Activated CD4-positive, alpha-beta T cell treated with anti-CD3 and anti-CD28 coated beads, Interleukin-2, amount 10 ng/mL, durations not matched to agents 7 days and 5 days (primary cell): ENCODE results near the gene DNAI1. TPM values are rescaled to one million over a fixed set of nuclear protein-coding genes. Genes with fewer than 3 reads are reported as not detected.

Source experiments
- CTCF ChIA-PET: fragments of 350-600 bp; sonication (Branson Sonifier 250); formaldehyde crosslinking; loops from one replicate; lab custom pipeline; 2021; ENCODE audit warnings: antibody characterized with exemption; lab: Charles Lee
- POLR2A ChIA-PET: fragments of 350-600 bp; sonication (Branson Sonifier 250); formaldehyde crosslinking; loops from one replicate; lab custom pipeline; 2021; ENCODE audit warnings: antibody characterized with exemption; lab: Charles Lee
- DNase-seq: peaks from one replicate; pipeline ENCODE4 v3.0.0-alpha.2; 2020
- H3K27ac Mint-ChIP-seq: one replicate; pipeline ENCODE4 v1.8.0; 2021; ENCODE audit warnings: mild to moderate bottlenecking, moderate library complexity, mixed read lengths
- H3K27me3 Mint-ChIP-seq: one replicate; pipeline ENCODE4 v1.8.0; 2021; ENCODE audit warnings: mixed read lengths
- H3K36me3 Mint-ChIP-seq: one replicate; pipeline ENCODE4 v1.8.0; 2021; ENCODE audit warnings: low read depth, mixed read lengths
- H3K4me1 Mint-ChIP-seq: one replicate; pipeline ENCODE4 v1.8.0; 2021; ENCODE audit warnings: mixed read lengths
- H3K4me3 Mint-ChIP-seq: one replicate; pipeline ENCODE4 v1.8.0; 2021; ENCODE audit warnings: mild to moderate bottlenecking, moderate library complexity, mixed read lengths
- H3K9me3 Mint-ChIP-seq: one replicate; pipeline ENCODE4 v1.8.0; 2021; ENCODE audit warnings: mixed read lengths
- total RNA-seq, 2 experiments: library from RNA; stranded (reverse); gene quantifications; one replicate each; pipeline ENCODE4 v1.2.3, GENCODE V29; 2021

The DNAI1 gene
- total RNA-seq, 2 experiments from 2014 or later: not detected

DNA sequence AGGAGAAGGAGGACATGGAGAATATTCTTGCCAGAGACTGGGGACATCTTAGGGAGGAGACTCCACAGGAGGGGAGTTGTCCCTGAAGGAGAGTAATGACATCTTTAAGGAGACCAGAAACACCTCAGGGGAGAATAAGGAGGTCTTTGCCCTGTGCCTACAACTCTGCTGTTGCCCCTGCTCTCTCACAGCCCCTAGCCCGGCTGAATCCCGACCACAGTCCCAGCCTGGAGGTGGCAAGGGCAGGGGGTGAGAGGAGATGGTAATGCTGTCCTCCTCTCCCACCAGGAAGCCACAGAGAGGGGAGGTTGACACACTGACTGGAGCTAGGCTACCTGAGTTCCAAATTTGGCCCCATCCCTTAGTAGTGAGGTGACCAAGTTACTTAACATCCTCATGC, 94.4 kb downstream of the DNAI1 start:
- H3K36me3 Mint-ChIP-seq: no peaks in the 10 kb centered on the region
- ChIA-PET CTCF (no interaction called here), POLR2A (no interaction called here)
- no peaks in the 10 kb centered on the region for H3K9me3 Mint-ChIP-seq
- no peak overlapping the region for H3K4me3 Mint-ChIP-seq
- no peak for DNase-seq
- H3K27me3 Mint-ChIP-seq: peaks cover 3% of the 10 kb centered on the region
- H3K27ac Mint-ChIP-seq: no peak overlapping the region
- no peaks in the 10 kb centered on the region for H3K4me1 Mint-ChIP-seq

DNA sequence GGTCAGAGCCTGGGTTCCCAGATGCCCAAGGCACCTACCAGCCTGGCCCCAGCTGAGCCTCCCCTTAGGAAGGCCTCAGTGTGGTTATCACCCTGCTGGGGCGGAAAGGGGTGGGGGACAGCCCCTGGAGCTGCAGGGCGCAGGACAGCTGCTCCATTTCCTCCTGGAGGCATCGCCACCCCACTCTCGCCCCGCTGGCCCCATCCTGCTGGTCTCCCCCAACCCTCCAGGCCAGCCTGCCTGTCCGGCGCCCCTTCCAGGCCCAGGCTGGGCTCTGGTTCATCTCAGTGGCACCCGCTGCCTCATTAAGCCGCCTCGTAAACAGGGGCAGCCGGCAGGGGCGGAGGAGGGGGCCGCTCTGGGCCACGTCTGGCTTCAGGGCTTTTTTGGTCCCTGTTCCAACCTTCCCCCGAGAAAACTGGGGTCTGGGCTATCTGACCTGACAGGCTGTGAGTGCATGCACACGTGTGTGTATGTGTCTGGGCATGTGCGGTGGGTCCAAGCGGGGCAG, 95.0 kb downstream of the DNAI1 start:
- Mint-ChIP-seq H3K9me3 (no peaks in the 10 kb centered on the region), H3K27me3 (peaks cover 3% of the 10 kb centered on the region), H3K4me3 (no peak overlapping the region), H3K4me1 (no peaks in the 10 kb centered on the region), H3K27ac (no peak overlapping the region), H3K36me3 (no peaks in the 10 kb centered on the region)
- no peak for DNase-seq
- POLR2A ChIA-PET: no interaction called here
- CTCF ChIA-PET: no interaction called here

DNA sequence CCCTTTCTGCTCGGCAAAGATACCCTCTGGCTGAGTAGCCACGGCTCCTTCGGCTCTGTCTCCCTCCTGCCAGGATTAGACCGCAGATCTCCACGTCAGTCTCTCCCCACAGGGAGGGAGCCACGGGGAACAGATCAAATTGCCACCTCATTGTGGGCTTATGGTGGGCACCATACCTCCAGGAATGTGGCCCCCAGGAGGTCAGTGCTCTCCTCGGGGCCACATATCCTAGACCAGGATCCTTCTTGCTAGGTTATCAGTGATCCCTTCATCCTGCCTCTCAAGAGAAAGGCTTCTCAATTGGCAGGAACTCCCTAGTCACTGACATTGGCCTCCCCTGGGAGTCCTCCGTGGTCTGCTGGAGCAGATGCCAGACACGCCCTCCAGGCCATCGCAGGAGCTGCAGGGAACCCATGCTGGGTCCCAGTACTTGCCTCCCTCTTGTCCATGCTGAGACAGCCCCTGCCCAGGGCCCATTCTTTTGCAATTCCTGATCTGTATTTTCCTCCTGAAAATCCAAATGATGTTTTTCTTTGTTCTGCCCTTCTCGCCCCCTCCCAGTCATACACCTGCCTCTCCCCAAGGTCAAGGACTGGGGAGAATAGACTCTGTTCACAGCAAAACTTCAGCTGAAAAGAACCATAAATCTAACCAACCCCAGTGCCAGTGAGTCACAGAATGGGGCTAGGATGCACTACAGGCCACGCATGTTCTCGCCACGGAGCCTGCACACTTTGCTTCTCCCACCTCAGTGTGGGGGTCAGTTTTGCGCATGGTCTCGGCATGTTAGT, 95.8 kb downstream of the DNAI1 start:
- ChIA-PET POLR2A (no interaction called here), CTCF (interaction anchor here (1.2 kb wide), 1 partner anchor 33 kb away, joined by 3 read pairs; no protein-coding TSS in a partner anchor)
- Mint-ChIP-seq H3K27me3 (peaks cover 3% of the 10 kb centered on the region), H3K4me3 (no peak overlapping the region), H3K27ac (no peak overlapping the region), H3K9me3 (no peaks in the 10 kb centered on the region), H3K36me3 (no peaks in the 10 kb centered on the region), H3K4me1 (no peaks in the 10 kb centered on the region)
- no peak for DNase-seq

DNA sequence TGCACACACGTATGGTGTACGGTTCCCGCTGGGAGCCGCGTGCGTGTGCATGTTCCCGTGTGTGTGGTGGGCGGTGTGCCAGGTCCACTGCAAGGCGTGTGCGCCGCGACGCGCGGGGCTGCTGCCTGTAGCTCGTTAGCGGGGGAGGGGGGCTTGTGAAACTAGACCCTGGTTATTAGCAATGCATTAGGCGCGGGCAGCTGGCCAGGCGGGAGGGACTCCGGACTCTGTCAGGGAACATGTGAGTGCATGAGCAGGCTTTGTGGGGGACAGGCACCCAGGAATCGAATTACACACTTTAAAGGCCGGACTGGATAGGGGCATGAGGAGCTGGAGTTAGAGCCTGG, 96.4 kb downstream of the DNAI1 start:
- Mint-ChIP-seq H3K4me1 (no peaks in the 10 kb centered on the region), H3K36me3 (no peaks in the 10 kb centered on the region), H3K27me3 (peaks cover 3% of the 10 kb centered on the region), H3K9me3 (no peaks in the 10 kb centered on the region), H3K4me3 (no peak overlapping the region), H3K27ac (no peak overlapping the region)
- DNase-seq: no peak
- ChIA-PET POLR2A (no interaction called here), CTCF (interaction anchor here (1.2 kb wide), 1 partner anchor 33 kb away, joined by 3 read pairs; no protein-coding TSS in a partner anchor)

DNA sequence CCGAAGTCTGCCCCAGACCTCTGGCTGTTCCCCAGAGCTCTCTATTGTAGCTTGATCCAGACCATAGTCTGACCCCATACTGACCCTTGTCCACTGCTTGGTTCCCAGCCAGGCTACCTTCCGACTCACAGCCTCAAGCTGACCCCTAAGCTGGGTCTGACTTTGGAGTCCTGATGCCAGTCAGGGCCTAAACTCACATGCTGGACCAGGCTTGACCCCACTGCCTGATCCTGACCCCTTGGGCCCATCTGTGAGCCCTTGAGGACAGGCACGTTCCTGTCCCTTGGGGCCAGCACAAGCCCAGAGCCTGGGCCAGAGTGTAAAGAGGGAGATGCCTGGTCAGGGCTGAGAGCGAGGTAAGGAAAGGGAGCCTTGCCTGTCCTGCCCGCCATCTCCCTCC, 96.9 kb downstream of the DNAI1 start:
- ChIA-PET POLR2A (no interaction called here), CTCF (interaction anchor here (1.2 to 1.7 kb wide), 2 partner anchors 8 to 32 kb away, joined by 3 read pairs; no protein-coding TSS in a partner anchor)
- no peak for DNase-seq
- Mint-ChIP-seq H3K27me3 (peaks cover 7% of the 10 kb centered on the region), H3K4me1 (no peaks in the 10 kb centered on the region), H3K9me3 (no peaks in the 10 kb centered on the region), H3K27ac (no peak overlapping the region), H3K4me3 (no peak overlapping the region), H3K36me3 (no peaks in the 10 kb centered on the region)

DNA sequence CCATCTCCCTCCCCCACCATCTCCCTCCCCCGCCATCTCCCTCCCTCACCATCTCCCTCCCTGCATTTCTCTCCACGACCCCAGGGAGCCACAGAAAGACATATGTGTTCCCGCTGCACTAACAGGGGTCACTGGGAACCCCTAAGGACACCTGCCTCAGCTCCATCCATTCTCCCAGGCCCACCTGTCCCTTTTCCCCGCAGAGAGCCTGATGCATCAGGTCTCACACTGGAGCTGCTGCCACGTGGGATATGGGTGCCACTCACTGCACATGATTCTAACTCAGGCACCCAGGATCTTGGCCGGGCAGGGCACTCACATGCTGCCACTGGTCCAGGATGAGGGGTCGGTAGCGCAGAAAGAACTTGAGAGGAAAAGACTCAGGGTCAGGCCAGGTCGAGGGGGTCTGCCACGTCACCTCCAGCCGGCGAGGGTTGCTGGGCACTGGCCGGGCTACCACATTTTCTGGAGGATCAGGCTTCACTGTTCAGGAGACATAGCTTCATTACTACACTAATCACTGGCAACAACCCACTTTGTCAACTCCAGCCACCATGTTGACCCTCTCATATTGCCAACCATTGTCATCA, 97.4 kb downstream of the DNAI1 start:
- H3K36me3 Mint-ChIP-seq: no peaks in the 10 kb centered on the region
- CTCF ChIA-PET: interaction anchor here (1.7 kb wide), 1 partner anchor 8 kb away, joined by 3 read pairs; no protein-coding TSS in a partner anchor
- POLR2A ChIA-PET: no interaction called here
- H3K27me3 Mint-ChIP-seq: peaks cover 7% of the 10 kb centered on the region
- DNase-seq: no peak
- no peaks in the 10 kb centered on the region for H3K4me1 Mint-ChIP-seq
- no peaks in the 10 kb centered on the region for H3K9me3 Mint-ChIP-seq
- no peak overlapping the region for H3K27ac Mint-ChIP-seq
- H3K4me3 Mint-ChIP-seq: no peak overlapping the region

DNA sequence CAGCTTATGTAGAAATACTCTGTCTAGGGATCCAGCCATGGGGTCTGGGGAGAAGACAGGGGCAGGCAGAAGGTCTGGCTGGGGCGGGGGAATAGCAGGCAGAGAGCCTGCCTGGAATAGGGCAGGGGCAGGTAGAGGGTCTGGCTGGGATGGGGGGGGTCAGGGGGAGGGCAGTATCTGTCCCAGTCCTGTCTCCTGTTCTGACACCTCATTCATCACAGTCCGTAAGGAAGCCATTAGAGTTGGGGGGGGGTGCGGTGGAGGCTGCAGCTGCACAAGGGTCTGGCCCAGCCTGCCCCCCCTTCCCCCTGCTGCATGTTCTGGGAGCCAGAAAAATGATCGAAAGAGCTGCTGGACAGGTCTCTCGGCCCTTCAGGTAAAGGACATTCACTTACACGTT, 98.3 kb downstream of the DNAI1 start:
- CTCF ChIA-PET: interaction anchor here (1.7 kb wide), 1 partner anchor 9 kb away, joined by 3 read pairs; no protein-coding TSS in a partner anchor
- no peak for DNase-seq
- H3K4me1 Mint-ChIP-seq: no peaks in the 10 kb centered on the region
- POLR2A ChIA-PET: no interaction called here
- no peak overlapping the region for H3K27ac Mint-ChIP-seq
- peaks cover 7% of the 10 kb centered on the region for H3K27me3 Mint-ChIP-seq
- H3K9me3 Mint-ChIP-seq: no peaks in the 10 kb centered on the region
- no peaks in the 10 kb centered on the region for H3K36me3 Mint-ChIP-seq
- H3K4me3 Mint-ChIP-seq: no peak overlapping the region

DNA sequence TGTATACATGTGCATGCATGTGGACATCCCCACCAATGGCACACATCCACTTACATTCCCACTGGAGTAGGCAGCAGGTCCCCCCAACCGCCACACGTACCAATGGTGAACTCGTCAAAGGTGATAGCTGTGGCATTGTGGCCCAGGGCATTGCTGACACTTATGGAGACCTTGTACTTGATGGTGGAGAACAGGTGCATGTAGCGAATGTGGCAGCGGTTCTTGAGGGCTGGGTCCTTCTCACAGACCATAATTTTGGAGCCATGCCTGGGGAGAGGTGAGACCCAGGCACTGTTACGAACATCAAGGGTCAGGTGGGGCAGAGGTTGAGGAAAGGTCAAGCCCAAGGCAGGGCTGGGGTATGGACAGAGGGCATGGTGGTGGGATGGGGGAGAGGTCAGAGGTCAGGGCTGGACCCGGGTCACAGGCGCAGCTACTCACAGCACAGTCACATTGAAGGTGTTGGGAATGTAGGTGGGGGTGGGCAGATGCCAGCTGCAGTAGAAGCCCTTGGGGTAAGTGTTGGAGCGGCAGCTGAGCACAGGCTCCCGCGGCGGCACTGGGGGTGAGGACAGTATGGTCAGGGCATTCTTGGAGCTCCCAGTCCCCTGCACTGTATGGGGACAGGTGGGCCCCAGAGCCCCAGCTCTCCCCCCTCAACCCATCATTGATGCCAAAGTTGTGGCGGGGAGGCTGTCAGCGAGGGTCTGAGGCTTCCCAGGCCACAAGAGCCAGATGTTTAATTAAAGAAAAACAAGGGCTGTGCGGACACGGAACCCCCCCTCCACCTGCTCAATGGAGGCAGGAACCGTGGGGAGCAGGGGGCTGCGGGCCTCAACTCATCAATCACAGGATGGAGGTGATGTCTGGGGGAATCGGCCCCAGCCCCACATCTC, 99.1 kb downstream of the DNAI1 start:
- DNase-seq: no peak
- Mint-ChIP-seq H3K36me3 (no peaks in the 10 kb centered on the region), H3K4me1 (no peaks in the 10 kb centered on the region), H3K9me3 (no peaks in the 10 kb centered on the region), H3K4me3 (no peak overlapping the region), H3K27ac (no peak overlapping the region), H3K27me3 (peaks cover 7% of the 10 kb centered on the region)
- CTCF ChIA-PET: interaction anchor here (1.3 kb wide), 1 partner anchor 34 kb away, joined by 3 read pairs; no protein-coding TSS in a partner anchor
- POLR2A ChIA-PET: no interaction called here

DNA sequence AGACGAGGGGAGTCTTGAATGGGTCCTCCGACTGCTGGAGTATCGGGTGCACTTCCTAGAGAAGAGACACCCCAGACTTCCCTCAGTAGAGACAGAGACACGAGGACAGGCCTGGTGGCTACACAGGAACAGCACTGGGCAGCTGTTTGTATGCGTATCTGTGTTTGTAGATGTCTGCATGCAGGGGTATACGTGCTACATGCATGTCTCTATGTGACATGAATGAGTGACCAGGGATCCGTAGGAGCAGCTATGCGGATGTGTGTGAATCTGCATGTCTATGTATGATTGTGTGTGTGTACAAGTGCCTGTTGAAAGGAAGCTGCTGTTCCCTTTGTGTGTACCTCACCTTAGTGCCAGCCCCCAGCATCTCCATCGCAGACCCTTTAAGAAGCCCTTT, 99.8 kb downstream of the DNAI1 start:
- DNase-seq: no peak
- H3K27me3 Mint-ChIP-seq: peaks cover 7% of the 10 kb centered on the region
- POLR2A ChIA-PET: no interaction called here
- no peaks in the 10 kb centered on the region for H3K36me3 Mint-ChIP-seq
- H3K4me1 Mint-ChIP-seq: no peaks in the 10 kb centered on the region
- H3K9me3 Mint-ChIP-seq: no peaks in the 10 kb centered on the region
- H3K27ac Mint-ChIP-seq: no peak overlapping the region
- CTCF ChIA-PET: interaction anchor here (1.3 kb wide), 1 partner anchor 33 kb away, joined by 3 read pairs; no protein-coding TSS in a partner anchor
- H3K4me3 Mint-ChIP-seq: no peak overlapping the region

DNA sequence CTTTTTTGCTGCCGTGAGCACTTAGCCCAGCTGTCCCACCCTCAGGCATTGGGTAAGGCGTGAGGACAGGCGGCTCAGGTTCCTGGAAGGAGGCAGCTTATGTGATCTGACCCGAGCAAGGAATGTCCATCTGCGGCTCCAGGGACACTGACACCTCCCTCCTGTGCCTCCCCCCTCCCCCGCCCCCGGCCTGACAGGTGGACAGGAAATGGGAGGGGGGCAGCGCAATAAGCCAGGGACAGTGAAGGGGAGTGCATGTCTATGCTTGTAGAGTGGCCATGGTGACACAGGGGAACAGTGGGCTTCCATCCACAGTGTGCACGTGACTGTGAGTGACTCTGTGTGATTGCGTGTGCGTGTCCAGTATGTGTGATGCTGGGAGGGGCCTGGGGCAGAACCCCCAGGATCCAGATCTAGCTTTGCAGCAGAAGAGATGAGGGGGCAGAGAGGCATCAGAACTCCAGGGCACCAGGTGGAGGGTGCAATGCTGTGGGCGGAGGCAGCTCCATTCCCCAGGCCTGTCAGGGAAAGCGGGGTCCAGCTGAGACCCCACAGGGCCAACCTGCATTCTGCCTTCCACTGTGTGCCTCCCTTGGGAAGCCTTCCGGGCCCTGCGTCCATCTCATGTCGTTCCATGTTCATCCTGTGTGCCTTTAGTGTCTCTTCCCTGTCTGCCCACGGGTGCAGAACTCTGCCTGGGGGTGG, 100.5 kb downstream of the DNAI1 start:
- Mint-ChIP-seq H3K36me3 (no peaks in the 10 kb centered on the region), H3K4me1 (no peaks in the 10 kb centered on the region), H3K27me3 (peaks cover 7% of the 10 kb centered on the region), H3K4me3 (no peak overlapping the region), H3K9me3 (no peaks in the 10 kb centered on the region), H3K27ac (no peak overlapping the region)
- no peak for DNase-seq
- POLR2A ChIA-PET: no interaction called here
- CTCF ChIA-PET: no interaction called here

DNA sequence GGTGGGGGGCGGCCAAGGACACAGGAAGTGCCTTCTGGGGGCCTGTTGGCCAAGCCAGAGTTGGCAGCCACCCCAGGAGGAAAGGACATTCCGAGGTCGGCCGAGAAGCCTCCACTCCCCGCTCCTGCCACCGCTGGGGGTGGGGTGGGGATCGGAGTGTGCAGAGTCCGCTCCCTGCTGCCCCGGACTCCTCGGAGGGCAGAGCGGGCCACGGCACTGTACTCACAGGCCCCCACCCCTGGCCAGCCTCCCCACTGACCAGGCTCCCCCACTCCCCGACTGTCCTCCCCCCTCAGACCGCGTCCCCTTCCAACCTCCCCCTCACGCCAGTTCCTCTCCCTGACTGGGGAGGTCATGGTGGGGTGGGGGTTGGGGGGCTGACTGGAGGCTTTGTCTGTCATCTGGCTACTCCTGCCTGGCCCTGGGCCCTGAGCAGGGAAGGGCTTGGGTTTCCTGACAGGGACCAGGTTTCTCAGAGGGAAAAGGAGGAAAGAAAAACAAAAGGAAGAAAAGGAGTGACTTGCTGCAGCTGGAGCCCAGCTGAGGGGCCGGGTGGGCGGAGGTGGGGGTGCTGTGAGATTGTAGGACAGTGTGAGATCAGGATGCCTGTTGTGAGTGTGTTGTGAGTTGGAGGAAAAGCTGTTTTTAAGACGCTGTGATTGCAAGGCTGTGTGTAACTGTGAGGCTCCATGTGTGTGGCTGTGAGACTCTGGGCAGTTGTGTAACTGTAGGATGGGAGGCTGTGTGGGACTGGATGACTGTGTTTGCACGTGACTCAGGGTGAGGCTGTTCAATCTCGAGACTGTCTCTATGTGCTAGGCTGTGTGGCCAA, 101.2 kb downstream of the DNAI1 start:
- no peak overlapping the region for H3K4me3 Mint-ChIP-seq
- H3K9me3 Mint-ChIP-seq: no peaks in the 10 kb centered on the region
- no peak overlapping the region for H3K27ac Mint-ChIP-seq
- CTCF ChIA-PET: no interaction called here
- POLR2A ChIA-PET: no interaction called here
- H3K4me1 Mint-ChIP-seq: no peaks in the 10 kb centered on the region
- no peaks in the 10 kb centered on the region for H3K36me3 Mint-ChIP-seq
- H3K27me3 Mint-ChIP-seq: peaks cover 7% of the 10 kb centered on the region
- no peak for DNase-seq
